GM21390 (cell line): ENCODE data around the gene EYS.

Experiments used
- ATAC-seq: cut with Tn5 transposase; IDR thresholded peaks from one replicate; pipeline ENCODE4 v1.9.1; 2021; ENCODE audit not compliant: unreplicated experiment

Gene EYS

GRCh38 chr6:64214373-64214772, 1492.7 kb downstream of the EYS start:
- ATAC-seq, result no peak

DNA sequence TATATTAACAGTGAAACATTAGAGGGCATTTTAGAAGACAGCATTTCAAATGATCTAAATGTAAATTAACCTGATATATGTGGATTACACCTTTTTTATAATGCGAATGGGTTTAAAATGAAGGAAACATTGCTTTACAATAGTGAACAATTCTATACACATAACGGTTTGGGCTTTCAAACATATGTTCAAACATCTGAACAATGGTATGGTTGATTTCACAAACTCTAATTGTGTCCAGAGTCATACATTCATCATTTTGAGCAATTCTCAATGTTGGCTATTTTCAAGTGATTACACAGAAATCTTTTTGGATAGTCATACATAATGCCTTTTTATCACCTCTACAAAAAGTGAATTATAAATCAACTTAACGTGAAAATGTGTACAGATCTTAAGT, 1493.3 kb downstream of the EYS start:
- ATAC-seq, result no peak

GRCh38 chr6:64197246-64197645, 1509.8 kb downstream of the EYS start:
- ATAC-seq, result no peak

GRCh38 chr6:64186592-64186991, 1520.4 kb downstream of the EYS start:
- ATAC-seq, result no peak

GRCh38 chr6:64185621-64186020, 1521.4 kb downstream of the EYS start:
- no peak for ATAC-seq

GRCh38 chr6:64175296-64175695, 1531.7 kb downstream of the EYS start:
- ATAC-seq, result no peak

- ATAC-seq, result no peak
These were observed 1536.7 kb downstream of the EYS start for GRCh38 chr6:64170316-64170715.

- ATAC-seq, result no peak
These were observed 1546.5 kb downstream of the EYS start for GRCh38 chr6:64160486-64160885.

GRCh38 chr6:64155063-64155462, 1552.0 kb downstream of the EYS start:
- ATAC-seq, result no peak

GRCh38 chr6:64146876-64147275, 1560.2 kb downstream of the EYS start:
- no peak for ATAC-seq

GRCh38 chr6:64146094-64146493, 1560.9 kb downstream of the EYS start:
- ATAC-seq, result no peak

- no peak for ATAC-seq
These were observed 1561.4 kb downstream of the EYS start for GRCh38 chr6:64145658-64146057.

DNA sequence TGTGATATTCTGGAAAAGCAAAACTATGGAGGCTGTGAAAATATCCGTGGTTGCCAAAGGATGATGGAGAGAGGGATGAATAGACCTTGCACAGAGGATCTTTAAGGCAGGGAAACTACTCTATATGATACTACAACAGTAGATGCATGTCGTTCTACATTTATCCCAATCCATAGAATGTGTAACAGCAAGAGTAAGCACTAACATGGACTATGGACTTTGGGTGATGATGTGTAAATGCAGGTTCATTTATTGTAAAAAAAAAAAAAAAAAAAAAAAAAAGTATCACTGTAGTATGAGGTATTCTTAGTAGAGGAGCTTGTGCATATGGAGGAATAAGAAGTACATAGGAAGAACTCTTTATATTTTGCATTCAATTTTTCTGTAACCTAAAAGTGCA, 1563.9 kb downstream of the EYS start:
- ATAC-seq, result no peak

- no peak for ATAC-seq
These were observed 1565.3 kb downstream of the EYS start for GRCh38 chr6:64141680-64142079.

DNA sequence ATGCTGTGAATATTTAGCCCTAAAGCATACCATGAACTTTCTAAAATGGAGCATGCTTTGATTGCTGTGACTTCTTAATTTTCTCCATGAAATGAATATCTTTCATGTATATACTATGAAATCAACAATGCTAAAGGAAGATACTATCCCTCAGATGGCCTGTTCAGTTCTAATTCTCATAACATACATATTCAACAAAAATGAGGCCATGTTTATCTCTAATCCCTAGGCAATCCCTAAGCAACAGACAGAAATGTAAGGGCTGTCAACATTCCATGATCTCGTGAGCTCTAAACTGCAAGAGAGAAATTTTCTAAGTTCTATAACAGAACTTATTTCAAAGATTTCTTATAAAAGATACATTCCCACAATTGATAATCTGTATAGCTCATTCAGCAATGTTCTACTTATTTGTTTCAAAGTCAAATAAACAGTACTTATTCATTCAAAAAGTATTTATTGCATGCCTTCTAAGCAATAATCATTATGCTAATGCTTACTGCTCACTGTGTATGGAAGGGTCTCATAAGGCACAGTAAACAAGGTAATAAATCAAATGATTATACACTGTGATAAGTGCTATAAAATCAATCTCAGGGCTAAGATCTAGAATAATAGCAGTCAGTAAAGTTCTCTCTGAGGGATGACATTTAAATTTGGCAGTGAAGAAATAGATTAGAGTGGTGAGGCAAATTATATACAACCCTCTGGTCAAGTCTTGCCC, 1578.6 kb downstream of the EYS start:
- ATAC-seq, result no peak

GRCh38 chr6:64123761-64124633, 1583.0 kb downstream of the EYS start:
- no peak for ATAC-seq

DNA sequence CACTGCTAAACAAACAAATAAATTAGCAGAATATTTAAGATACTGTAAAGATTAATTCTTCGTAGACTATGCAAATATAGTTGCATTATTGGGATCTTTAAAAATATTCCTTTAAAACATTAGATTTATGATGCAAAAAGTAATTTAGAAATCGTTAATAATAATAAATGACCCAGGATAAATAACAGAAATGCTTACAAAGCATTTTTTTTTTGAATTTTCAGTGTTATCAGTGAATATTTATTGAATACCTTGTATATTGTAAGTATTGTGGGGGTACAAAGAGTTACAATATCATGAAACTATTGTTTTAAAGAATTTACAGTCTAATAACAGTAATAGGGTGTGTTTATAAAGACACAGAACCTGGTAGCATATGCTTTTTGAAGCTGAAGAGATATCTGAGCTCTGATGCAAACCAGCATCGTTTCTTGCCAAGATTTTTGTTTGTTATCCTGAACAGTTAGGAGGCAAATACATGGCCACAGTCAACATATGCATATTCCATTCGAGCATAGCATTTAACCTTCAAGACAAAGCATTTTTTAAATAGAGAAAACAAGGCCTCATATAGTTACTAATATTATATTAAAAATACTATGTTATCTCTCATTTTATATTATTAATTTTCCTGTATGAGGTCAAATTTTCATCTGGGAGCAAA, 1584.2 kb downstream of the EYS start:
- no peak for ATAC-seq

DNA sequence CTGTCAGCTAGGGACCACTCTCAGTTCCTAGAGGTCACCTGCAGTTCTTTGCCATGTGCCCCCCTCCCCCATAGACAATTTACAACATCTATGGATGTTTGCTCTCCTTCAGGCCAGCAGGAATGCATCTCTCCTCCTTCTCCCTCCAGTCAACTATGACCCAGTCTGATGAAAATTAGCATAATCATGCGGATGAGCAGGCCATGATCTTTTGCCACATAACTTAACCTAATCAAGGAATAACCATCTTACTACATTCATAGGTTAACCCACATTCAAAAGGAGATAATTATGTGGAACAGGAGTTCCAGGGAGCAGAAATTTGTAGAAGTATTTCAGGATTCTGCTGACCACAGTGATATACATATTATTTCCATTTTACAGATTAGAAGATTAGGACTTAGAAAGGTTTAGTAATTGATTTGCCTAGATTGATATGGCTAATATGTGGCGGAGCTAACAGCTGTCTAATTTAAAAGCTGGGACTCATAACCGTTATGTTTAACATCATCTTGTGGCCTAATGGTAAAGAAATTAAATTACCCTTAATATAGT, 1585.9 kb downstream of the EYS start:
- no peak for ATAC-seq

DNA sequence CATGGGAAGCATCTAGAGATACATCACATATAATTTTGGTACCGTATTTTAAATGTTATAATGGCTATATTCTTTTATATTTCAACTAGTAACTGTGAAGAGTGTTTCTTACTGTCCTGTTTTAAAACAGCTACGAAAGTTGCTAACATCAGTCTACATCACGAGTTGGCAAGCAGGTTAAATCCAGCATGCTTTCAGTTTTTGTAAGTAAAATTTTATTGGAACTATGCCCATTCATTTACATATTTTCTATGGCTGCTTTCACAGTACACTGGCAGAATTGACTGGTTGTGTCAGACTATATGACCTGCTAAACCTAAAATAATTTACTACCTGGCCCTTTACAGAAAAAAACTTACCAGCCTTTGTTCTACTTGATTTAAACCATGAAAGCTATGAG, 1593.3 kb downstream of the EYS start:
- no peak for ATAC-seq

GRCh38 chr6:64104051-64104450, 1603.0 kb downstream of the EYS start:
- ATAC-seq, result no peak

DNA sequence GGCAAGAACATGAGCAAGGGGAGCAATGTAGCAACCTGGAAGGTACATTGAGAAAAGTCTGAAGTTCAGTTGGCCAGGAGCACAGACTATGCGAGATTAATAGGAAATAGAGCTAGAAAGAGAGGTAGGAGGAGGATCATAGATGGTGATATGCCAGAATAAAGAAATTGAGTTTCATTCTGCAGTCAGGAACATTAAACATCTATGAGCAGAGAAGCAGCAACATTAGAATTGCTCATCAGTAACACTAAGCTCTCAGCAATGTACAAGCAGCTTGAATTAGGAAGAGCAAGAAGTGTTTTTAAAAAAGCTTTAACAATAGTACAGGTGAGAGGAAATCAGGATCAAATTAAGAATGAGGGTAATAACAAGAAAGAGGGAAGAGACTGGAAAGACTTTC, 1603.5 kb downstream of the EYS start:
- ATAC-seq, result no peak
